Activated CD4-positive, alpha-beta T cell treated with anti-CD3 and anti-CD28 coated beads, Interleukin-2, amount 10 ng/mL, durations not matched to agents 7 days and 5 days (primary cell): Measurements from ENCODE around the gene KCNQ4. TPM values are rescaled to one million over a fixed set of nuclear protein-coding genes. Genes with fewer than 3 reads are reported as not detected.

Source experiments
- CTCF ChIA-PET: fragments of 350-600 bp; sonication (Branson Sonifier 250); formaldehyde crosslinking; loops from one replicate; lab custom pipeline; 2021; ENCODE audit warnings: antibody characterized with exemption; lab: Charles Lee
- POLR2A ChIA-PET: fragments of 350-600 bp; sonication (Branson Sonifier 250); formaldehyde crosslinking; loops from one replicate; lab custom pipeline; 2021; ENCODE audit warnings: antibody characterized with exemption; lab: Charles Lee
- DNase-seq: peaks from one replicate; pipeline ENCODE4 v3.0.0-alpha.2; 2020
- H3K27ac Mint-ChIP-seq: one replicate; pipeline ENCODE4 v1.8.0; 2021; ENCODE audit warnings: mild to moderate bottlenecking, moderate library complexity, mixed read lengths
- H3K27me3 Mint-ChIP-seq: one replicate; pipeline ENCODE4 v1.8.0; 2021; ENCODE audit warnings: mixed read lengths
- H3K36me3 Mint-ChIP-seq: one replicate; pipeline ENCODE4 v1.8.0; 2021; ENCODE audit warnings: low read depth, mixed read lengths
- H3K4me1 Mint-ChIP-seq: one replicate; pipeline ENCODE4 v1.8.0; 2021; ENCODE audit warnings: mixed read lengths
- H3K4me3 Mint-ChIP-seq: one replicate; pipeline ENCODE4 v1.8.0; 2021; ENCODE audit warnings: mild to moderate bottlenecking, moderate library complexity, mixed read lengths
- H3K9me3 Mint-ChIP-seq: one replicate; pipeline ENCODE4 v1.8.0; 2021; ENCODE audit warnings: mixed read lengths
- total RNA-seq, 2 experiments: library from RNA; stranded (reverse); gene quantifications; one replicate each; pipeline ENCODE4 v1.2.3, GENCODE V29; 2021

KCNQ4 gene
- total RNA-seq, 2 experiments from 2014 or later: 0.23 to 0.52 TPM

DNA sequence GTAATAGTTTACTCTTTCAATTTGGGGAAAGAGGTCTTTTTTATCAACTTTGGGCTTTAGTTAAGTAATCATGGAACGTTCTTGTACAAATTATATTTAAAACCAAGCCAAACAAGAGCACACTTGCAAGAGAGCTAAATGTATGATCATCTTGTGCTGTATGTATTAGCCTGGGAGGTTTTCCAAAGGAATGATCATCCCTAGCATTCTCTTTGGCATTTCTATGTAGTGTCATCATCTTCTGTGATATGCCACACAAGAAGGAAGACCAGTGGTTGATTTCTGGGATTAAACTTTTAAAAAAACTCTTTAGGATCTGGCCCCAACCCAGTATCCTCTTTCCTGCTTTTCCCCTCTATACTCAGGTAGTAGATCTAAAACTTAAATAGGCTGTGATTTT lies 38.4 kb upstream of the KCNQ4 start:
- no peak for DNase-seq
- Mint-ChIP-seq H3K36me3 (peaks cover 84% of the 10 kb centered on the region), H3K4me3 (no peak overlapping the region), H3K27me3 (no peaks in the 10 kb centered on the region), H3K27ac (no peak overlapping the region), H3K4me1 (peaks cover 30% of the 10 kb centered on the region), H3K9me3 (no peaks in the 10 kb centered on the region)
- ChIA-PET POLR2A (no interaction called here), CTCF (interaction anchor here (1.1 kb wide), 1 partner anchor 35 kb away, joined by 3 read pairs; no protein-coding TSS in a partner anchor)

DNA sequence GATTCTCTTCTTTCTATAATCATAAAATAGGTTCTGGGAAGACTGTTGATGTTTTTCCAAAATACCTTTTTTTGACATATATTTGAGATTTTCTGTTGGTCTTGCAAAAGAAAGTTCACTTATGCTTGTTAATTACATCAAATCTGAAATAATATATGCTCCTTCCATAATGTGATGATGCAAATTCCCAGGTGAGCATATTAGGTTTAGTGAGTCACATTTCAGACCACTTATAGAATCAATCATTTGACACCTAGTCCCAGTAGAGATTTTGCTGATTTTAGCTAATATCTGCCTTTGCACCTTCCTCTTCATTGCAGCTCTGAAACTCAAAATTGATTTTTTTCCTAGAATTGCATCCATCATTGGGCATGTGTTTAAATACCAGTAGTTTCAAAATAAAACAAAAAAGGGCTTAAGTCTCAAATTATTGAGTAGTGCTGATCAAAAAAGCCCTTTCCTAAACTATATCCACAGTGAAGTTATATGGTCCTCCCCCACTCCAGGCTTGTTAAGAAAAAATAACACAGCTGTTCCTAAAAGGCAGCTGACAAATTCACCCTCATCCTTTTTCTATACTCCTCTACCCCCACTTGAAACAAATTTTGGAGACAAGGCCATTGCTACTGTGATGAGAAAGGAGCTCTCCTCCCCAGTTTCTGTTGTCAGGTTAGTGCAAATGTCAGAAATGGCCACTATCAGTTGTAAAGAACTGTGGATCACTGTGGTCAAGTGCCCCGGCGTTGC lies 37.1 kb upstream of the KCNQ4 start:
- H3K27me3 Mint-ChIP-seq: no peaks in the 10 kb centered on the region
- H3K9me3 Mint-ChIP-seq: no peaks in the 10 kb centered on the region
- peaks cover 80% of the 10 kb centered on the region for H3K36me3 Mint-ChIP-seq
- H3K4me1 Mint-ChIP-seq: peaks cover 29% of the 10 kb centered on the region
- no peak for DNase-seq
- no peak overlapping the region for H3K27ac Mint-ChIP-seq
- H3K4me3 Mint-ChIP-seq: no peak overlapping the region
- POLR2A ChIA-PET: no interaction called here
- CTCF ChIA-PET: interaction anchor here (1.0 to 2.3 kb wide), 3 partner anchors 10 to 26 kb away, joined by 3 to 7 read pairs (median 3); no protein-coding TSS in a partner anchor

DNA sequence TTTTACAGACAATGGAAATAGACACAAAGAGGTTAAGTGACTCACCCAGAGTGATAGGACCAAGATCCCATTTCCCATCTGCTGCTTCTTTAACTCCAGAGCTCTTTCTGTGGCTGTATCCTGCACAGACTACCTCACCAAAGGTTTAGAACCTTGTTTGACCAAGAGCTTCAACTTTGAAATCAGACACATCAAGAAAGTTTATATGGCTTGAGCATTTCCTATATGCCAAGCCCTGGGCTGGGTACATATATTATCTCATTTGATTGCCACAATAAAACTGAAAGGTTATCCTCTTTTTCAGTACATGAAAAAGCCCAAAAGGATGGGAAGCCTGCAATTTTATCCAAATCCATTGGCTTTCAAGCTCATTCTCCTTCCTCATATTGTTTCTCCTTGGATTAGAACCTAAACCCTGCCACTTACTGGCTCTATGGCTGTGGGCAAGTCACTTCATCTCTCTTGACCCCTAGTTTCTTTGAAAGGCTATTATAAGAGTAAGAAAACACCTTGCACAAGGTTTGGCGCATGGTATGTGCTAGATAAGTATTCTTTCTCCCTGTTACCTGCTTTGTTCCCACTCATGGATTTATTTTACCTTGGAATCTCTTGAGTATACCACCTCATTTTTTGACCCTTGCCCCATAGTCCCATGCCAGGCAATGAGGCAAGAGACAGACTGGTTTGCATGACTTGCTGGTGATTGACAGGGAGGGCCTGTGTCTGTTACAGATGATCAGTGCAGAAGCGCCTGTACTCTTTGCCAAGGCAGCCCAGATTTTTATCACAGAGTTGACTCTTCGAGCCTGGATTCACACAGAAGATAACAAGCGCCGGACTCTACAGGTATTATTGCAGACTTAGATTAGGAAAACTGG lies 34.5 kb upstream of the KCNQ4 start:
- CTCF ChIA-PET: interaction anchor here (1.2 kb wide), 1 partner anchor 9 kb away, joined by 6 read pairs; no protein-coding TSS in a partner anchor
- Mint-ChIP-seq H3K36me3 (peaks cover 75% of the 10 kb centered on the region), H3K9me3 (no peaks in the 10 kb centered on the region)

DNA sequence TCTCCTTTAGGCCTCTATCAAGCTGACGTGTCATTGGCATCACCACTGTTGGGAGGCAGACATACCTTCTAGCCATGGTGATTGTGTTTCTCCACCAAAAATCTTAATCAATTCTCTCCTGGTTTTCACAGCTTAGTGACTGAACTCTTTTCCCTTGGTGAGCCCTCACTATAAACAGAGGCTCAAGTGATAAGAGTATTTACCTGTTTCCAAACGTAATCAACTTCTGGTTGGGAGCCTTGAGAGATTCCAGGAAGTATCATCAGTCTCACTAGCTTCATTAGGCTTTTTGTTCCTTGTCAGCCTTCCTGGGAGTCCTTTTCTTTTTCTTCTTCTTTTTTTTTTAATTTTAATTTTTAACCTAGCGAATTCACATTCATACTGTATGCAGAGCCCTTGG lies 33.8 kb upstream of the KCNQ4 start:
- DNase-seq: no peak
- no peaks in the 10 kb centered on the region for H3K27me3 Mint-ChIP-seq
- H3K36me3 Mint-ChIP-seq: peaks cover 75% of the 10 kb centered on the region
- no peak overlapping the region for H3K4me3 Mint-ChIP-seq
- POLR2A ChIA-PET: no interaction called here
- H3K27ac Mint-ChIP-seq: no peak overlapping the region
- H3K4me1 Mint-ChIP-seq: peaks cover 30% of the 10 kb centered on the region
- CTCF ChIA-PET: interaction anchor here (0.6 kb wide), 1 partner anchor 42 kb away, joined by 4 read pairs; no protein-coding TSS in a partner anchor
- H3K9me3 Mint-ChIP-seq: no peaks in the 10 kb centered on the region

More for the DNA sequence above, 34.5 kb upstream of the KCNQ4 start:
- no peaks in the 10 kb centered on the region for H3K27me3 Mint-ChIP-seq
- DNase-seq: no peak
- no peak overlapping the region for H3K27ac Mint-ChIP-seq
- POLR2A ChIA-PET: no interaction called here
- peaks cover 33% of the 10 kb centered on the region for H3K4me1 Mint-ChIP-seq
- no peak overlapping the region for H3K4me3 Mint-ChIP-seq

DNA sequence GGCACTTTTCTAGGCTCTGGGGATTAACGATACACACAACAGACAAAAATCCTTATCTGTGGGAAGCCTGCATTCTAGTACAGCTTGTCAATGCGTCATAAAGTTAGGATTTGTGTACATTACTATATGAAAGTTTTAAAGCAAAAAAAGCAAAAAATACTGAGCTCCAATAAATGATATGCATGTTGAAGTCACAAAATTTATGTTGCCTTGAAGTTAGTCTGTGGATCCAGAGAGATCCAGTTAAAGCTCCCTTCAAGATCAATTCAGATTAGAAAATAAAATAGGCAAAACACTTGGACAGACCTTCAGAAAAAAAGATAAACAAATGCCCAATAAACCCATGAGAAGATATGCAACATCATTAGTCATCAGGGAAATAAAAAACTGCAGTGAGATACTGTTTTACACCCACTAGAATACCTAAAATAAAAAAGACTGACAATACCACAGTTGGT lies 33.1 kb upstream of the KCNQ4 start:
- H3K27ac Mint-ChIP-seq: no peak overlapping the region
- peaks cover 27% of the 10 kb centered on the region for H3K4me1 Mint-ChIP-seq
- H3K36me3 Mint-ChIP-seq: peaks cover 77% of the 10 kb centered on the region
- CTCF ChIA-PET: interaction anchor here (0.6 to 0.7 kb wide), 2 partner anchors 43 to 54 kb away, joined by 3 to 4 read pairs; no protein-coding TSS in a partner anchor
- no peaks in the 10 kb centered on the region for H3K27me3 Mint-ChIP-seq
- no peaks in the 10 kb centered on the region for H3K9me3 Mint-ChIP-seq
- H3K4me3 Mint-ChIP-seq: no peak overlapping the region
- POLR2A ChIA-PET: no interaction called here
- no peak for DNase-seq

DNA sequence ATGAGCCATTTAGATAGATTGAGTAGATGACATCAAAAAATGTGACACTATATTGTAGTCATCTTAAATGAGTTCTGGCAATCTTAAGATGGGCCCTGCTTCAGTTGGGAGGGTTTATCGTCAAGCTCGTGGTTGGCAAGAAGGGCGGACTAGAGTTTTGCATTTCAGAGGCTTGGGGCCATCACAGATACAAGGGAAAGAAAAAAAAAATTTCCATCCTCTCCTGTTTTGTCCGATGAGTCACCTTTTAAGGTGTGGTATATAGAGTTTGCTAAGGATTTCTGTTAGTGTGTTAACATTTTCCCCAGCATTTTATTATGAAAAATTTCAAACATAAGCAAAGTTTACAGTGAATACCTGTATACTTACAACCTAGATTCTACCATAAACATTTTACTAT lies 31.8 kb upstream of the KCNQ4 start:
- DNase-seq: no peak
- CTCF ChIA-PET: interaction anchor here (0.6 to 2.2 kb wide), 2 partner anchors 13 to 46 kb away, joined by 3 to 9 read pairs; no protein-coding TSS in a partner anchor
- POLR2A ChIA-PET: no interaction called here
- Mint-ChIP-seq H3K4me3 (no peak overlapping the region), H3K36me3 (peaks cover 74% of the 10 kb centered on the region), H3K4me1 (peaks cover 21% of the 10 kb centered on the region), H3K9me3 (no peaks in the 10 kb centered on the region), H3K27ac (no peak overlapping the region), H3K27me3 (no peaks in the 10 kb centered on the region)

DNA sequence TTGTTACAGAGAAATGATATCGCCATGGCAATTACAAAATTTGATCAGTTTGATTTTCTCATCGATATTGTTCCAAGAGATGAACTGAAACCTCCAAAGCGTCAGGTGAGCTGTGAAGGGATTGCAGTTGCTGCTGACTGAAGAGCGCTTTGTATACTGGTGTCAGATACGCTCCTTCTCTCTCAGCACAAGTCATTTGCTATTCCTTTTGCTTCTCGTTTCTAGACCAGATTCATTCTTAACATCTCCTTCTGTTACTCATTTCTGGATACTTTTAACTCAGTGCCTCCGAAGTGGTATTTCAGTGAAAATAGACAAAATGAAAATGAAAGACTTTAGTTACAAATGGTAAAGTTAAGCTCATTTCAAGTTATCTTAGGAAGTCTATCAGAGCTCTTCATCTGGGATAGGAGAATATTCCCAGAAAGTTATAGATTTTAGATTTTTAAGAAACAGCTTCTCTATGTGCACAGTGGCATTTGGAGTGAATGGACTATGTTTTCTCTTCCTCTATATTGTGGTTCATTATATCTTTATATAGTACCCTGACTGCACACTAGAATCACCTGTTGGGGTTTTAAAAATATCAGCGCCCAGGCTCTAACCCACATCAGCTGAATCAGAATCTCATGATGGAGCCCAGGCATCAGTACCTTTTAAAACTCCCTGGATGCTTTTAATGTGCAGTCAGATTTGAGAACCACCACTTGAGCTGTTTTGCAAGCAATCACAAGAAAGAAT lies 30.3 kb upstream of the KCNQ4 start:
- Mint-ChIP-seq H3K36me3 (peaks cover 71% of the 10 kb centered on the region), H3K9me3 (no peaks in the 10 kb centered on the region), H3K4me1 (peaks cover 21% of the 10 kb centered on the region), H3K4me3 (no peak overlapping the region), H3K27me3 (no peaks in the 10 kb centered on the region), H3K27ac (peak overlapping the region; percentile 47)
- DNase-seq: no peak
- ChIA-PET POLR2A (interaction anchor here (2.1 kb wide), 1 partner anchor 62 kb away, joined by 8 read pairs; the partner anchor contains the start of gene NFYC), CTCF (interaction anchor here (0.5 to 5.6 kb wide), 6 partner anchors 12 to 182 kb away, joined by 3 to 30 read pairs (median 4); no protein-coding TSS in a partner anchor)

DNA sequence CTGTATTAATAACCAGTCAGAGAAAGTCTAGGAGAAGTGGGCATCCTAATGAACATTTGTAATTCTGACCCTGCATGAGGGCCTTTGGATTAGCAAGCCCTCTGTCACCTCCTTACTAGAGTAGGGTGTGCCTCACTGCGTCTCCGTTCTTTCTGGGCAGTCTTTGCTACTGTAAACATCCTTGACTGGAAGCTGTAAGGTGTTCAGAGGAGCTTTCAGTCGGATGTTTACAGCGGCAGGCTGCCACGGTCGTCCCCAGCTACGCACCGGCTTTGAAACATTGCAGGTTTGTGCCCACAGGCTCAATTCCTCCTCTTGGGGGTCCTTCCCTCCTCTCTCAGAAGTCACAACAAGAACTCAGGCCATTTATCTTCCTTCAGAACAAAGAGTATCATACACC lies 29.4 kb upstream of the KCNQ4 start:
- no peak for DNase-seq
- ChIA-PET CTCF (interaction anchor here (1.0 to 5.6 kb wide), 6 partner anchors 12 to 95 kb away, joined by 3 to 30 read pairs (median 3); no protein-coding TSS in a partner anchor), POLR2A (interaction anchor here (2.1 kb wide), 1 partner anchor 63 kb away, joined by 8 read pairs; the partner anchor contains the start of gene NFYC)
- no peaks in the 10 kb centered on the region for H3K9me3 Mint-ChIP-seq
- peaks cover 70% of the 10 kb centered on the region for H3K36me3 Mint-ChIP-seq
- no peaks in the 10 kb centered on the region for H3K27me3 Mint-ChIP-seq
- H3K4me1 Mint-ChIP-seq: peaks cover 21% of the 10 kb centered on the region
- no peak overlapping the region for H3K27ac Mint-ChIP-seq
- H3K4me3 Mint-ChIP-seq: no peak overlapping the region

DNA sequence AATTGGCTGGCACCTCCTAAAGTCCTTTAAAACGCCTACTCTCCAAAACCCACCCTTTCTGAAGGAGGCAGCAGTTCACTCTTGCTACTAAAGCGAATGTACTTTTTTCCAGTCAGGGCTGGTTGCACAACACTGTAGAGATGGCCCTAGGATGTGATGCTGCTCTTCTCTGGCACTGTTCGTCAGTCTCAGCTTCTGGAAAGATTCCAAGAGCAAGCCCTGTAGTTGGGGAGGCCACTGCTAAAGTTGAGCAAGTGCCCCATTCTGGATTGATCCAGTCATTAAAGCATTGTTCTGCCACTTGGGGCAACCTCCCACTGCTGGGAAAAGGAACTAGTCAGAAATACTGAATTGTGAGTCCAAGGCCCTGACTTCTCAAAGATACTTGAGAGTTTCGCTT lies 28.5 kb upstream of the KCNQ4 start:
- no peak for DNase-seq
- POLR2A ChIA-PET: interaction anchor here (2.1 kb wide), 1 partner anchor 64 kb away, joined by 8 read pairs; the partner anchor contains the start of gene NFYC
- H3K36me3 Mint-ChIP-seq: peaks cover 70% of the 10 kb centered on the region

DNA sequence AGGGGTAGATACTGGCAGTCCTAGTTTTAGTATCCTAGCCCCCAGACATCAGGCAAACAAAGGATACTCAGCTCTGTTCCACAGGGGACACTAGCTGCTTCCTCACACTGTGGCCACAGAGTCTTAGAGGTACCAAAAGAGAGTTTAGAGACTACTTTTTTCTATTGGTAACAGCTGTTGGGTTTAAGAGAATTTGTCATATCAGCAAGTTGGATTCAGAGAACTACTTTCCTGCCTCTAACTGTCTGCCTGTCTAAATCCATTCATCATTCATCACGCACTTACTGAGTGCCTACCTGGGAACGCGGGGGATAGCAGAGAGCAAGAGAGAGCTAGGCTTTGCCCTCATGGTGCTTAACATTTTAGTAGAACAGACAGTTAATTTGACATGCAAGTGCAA lies 27.1 kb upstream of the KCNQ4 start:
- Mint-ChIP-seq H3K9me3 (no peaks in the 10 kb centered on the region), H3K27me3 (no peaks in the 10 kb centered on the region), H3K36me3 (peaks cover 69% of the 10 kb centered on the region), H3K27ac (no peak overlapping the region), H3K4me1 (peaks cover 18% of the 10 kb centered on the region), H3K4me3 (no peak overlapping the region)
- POLR2A ChIA-PET: no interaction called here
- DNase-seq: no peak
- CTCF ChIA-PET: interaction anchor here (1.2 to 5.6 kb wide), 5 partner anchors 8 to 27 kb away, joined by 3 to 30 read pairs (median 7); no protein-coding TSS in a partner anchor

More for the DNA sequence above, 28.5 kb upstream of the KCNQ4 start:
- Mint-ChIP-seq H3K27me3 (no peaks in the 10 kb centered on the region), H3K27ac (no peak overlapping the region), H3K4me1 (peaks cover 21% of the 10 kb centered on the region), H3K4me3 (no peak overlapping the region), H3K9me3 (no peaks in the 10 kb centered on the region)
- CTCF ChIA-PET: interaction anchor here (0.9 to 5.6 kb wide), 5 partner anchors 10 to 99 kb away, joined by 3 to 30 read pairs (median 3); no protein-coding TSS in a partner anchor

DNA sequence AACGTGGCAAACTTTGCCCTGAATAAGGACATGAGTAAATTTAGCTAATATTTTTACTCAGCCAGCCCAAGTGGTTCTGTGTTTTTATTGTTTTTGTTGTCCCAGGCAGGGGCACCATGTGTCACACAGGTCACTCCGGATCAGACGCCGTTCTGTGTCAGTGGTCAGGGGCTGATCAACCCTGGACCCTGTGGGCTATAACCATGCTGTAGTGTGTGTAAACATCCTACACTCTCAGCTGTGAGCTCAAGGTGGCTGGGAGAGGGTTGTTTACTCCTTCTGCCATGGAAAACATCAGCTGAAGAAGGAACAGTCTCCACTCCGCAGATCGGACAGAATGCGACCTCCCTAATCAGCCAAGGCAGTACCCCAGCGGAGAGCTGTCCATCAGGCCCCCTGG lies 26.5 kb upstream of the KCNQ4 start:
- ChIA-PET POLR2A (no interaction called here), CTCF (interaction anchor here (1.2 to 5.6 kb wide), 6 partner anchors 8 to 28 kb away, joined by 3 to 30 read pairs (median 6); no protein-coding TSS in a partner anchor)
- no peak for DNase-seq
- H3K27me3 Mint-ChIP-seq: no peaks in the 10 kb centered on the region
- no peak overlapping the region for H3K4me3 Mint-ChIP-seq
- H3K27ac Mint-ChIP-seq: no peak overlapping the region
- H3K4me1 Mint-ChIP-seq: peaks cover 20% of the 10 kb centered on the region
- H3K9me3 Mint-ChIP-seq: no peaks in the 10 kb centered on the region
- H3K36me3 Mint-ChIP-seq: peaks cover 66% of the 10 kb centered on the region
